Transverse colon (tissue), 4 donors: ENCODE data around the gene CPVL.

Experiments
- CTCF ChIP-seq, 5 experiments: fragments of 200-600 bp in 3 of 5; fragments of 450-650 bp in 2 of 5; sonication (generic) in 3 of 5; IDR thresholded peaks; 1 replicate in 2 of 5; 2 replicates in 3 of 5; pipeline ENCODE4 v1.5.1; 2016 to 2017; ENCODE audit warnings: antibody characterized with exemption in 5 of 5, inconsistent platforms in 3 of 5, mild to moderate bottlenecking in 2 of 5, moderate library complexity in 1 of 5
- POLR2A ChIP-seq: fragments of 450-650 bp; IDR thresholded peaks from one replicate; pipeline ENCODE4 v1.6.1; 2016; ENCODE audit warnings: antibody characterized with exemption, mild to moderate bottlenecking, moderate library complexity
- POLR2AphosphoS5 ChIP-seq, 3 donors: sonication (generic); formaldehyde crosslinking; IDR thresholded peaks; one replicate each; pipeline ENCODE4 v1.6.1; 2016; ENCODE audit warnings: antibody characterized with exemption in 3 of 3

- no peak for TF ChIP-seq CTCF (IDR thresholded peaks at IDR 0.05)
- TF ChIP-seq POLR2A = no peak
- TF ChIP-seq POLR2AphosphoS5 (IDR thresholded peaks at IDR 0.05) = no peak
These were observed 137.7 kb downstream of the CPVL start for GRCh38 chr7:29008590-29008989.
